Sigmoid colon (tissue), 4 donors: ENCODE measurements around the gene TMEM61.

Source experiments
- CTCF ChIP-seq, 4 experiments: fragments of 450-650 bp in 3 of 4; fragments of 200-600 bp in 1 of 4; IDR thresholded peaks; one replicate each; pipeline ENCODE4 v1.5.1; 2016 to 2019; ENCODE audit warnings: antibody characterized with exemption in 4 of 4, mild to moderate bottlenecking in 3 of 4, moderate library complexity in 2 of 4
- EP300 ChIP-seq, 4 donors: sonication (generic); formaldehyde crosslinking; IDR thresholded peaks; one replicate each; pipeline ENCODE4 v1.6.1; 2017; ENCODE audit warnings: antibody characterized with exemption in 4 of 4
- POLR2A ChIP-seq, 2 donors: fragments of 450-650 bp; IDR thresholded peaks; one replicate each; pipeline ENCODE4 v1.6.1; 2016; ENCODE audit warnings: antibody characterized with exemption in 2 of 2, mild to moderate bottlenecking in 2 of 2, moderate library complexity in 2 of 2

- TF ChIP-seq POLR2A (IDR thresholded peaks at IDR 0.05) (no peak), CTCF (IDR thresholded peaks at IDR 0.05) (no peak), EP300 (IDR thresholded peaks at IDR 0.05) (no peak)
Observed at GRCh38 chr1:55005351-55006140, 25.1 kb downstream of the TMEM61 start.
